Embryonic facial prominence (tissue), 1 donor: ENCODE results near the gene CCDC68.

Experiments
- DNase-seq: peaks from one replicate; pipeline ENCODE4 v3.0.0-alpha.2; 2016; ENCODE audit errors: extremely low spot score

The CCDC68 gene

DNA sequence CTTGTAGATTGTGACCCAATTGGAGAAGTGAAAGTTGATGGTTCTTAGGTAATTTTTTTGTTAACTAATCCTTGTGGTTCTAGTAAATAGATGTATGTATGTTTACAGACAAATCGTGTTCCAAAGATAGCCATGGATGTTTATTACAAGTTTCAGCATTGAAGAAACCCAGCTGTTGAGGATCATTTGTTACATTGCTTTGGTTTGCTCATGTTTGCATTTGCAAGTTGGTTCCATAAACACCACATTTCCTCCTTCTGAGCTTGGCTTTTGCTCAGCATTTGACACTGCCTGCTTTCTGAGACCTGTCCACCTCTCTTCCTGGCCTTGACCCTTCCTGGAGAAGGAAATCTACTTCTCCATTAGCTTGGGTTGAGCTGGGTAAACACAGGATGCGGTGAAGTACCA, 1.8 kb upstream of the CCDC68 start:
- DNase-seq, result no peak

DNA sequence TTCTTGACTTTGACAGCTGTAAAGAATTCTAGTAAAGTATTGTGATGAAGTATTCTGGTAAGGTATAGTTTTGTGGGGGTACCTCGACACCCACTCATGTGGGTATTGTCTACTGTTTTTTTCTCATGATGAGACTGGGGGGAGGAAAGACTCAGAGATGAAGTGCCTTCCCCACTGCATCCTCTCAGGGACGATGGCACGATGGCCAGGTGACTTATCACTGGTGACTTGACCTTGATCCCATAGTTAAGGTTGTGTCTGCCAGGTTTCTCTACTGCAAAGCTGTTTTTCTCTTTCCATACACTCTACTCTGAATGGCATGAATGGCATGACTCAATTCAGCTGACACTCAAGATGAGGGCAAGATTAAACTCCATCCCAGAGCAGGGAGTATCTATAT, 936 bp upstream of the CCDC68 start:
- DNase-seq, result no peak

DNA sequence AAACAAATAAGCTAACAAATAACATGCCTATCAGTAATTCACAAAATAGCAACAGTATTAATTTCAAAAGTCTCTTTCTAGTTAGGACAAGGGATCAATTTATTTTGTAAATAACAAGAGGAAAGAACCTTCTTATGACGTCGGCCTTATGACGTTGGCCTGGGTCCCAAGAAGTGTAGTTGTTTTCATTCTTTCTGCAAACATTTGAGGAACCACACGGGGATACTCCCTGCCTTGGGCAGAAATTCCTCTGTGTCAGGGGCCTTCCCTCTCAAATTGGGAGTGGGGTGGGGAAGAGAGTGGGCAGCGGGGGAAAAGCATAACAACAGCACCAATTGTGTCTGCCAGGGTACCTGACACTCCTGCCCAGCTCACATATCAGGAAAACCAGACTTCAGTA, 1.3 kb downstream of the CCDC68 start:
- DNase-seq, result no peak

- no peak for DNase-seq
Observed at GRCh38 chr18:54957296-54957832, 1.9 kb downstream of the CCDC68 start.

- DNase-seq, result no peak
Observed at GRCh38 chr18:54956506-54956905, 2.8 kb downstream of the CCDC68 start.

- DNase-seq, result no peak
Observed at GRCh38 chr18:54952026-54952425, 7.2 kb downstream of the CCDC68 start.

DNA sequence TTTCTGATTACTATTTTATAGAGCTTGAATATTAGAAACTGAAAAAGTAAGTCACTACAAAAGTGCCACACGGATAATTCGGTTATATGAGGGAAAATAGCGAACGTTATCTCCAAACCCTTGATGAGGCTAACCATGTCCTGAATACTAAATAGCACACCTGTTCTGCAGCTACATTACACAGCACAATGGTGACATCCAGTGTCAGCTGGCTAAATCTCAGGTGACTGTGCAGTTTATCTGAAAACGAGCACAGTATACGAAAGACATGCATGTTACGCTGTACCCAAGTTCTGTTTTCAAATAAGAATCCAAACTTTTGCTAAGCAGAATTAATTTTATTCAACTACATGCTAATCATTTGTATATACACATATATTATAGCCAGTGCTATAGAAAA, 9.0 kb downstream of the CCDC68 start:
- DNase-seq, result no peak

DNA sequence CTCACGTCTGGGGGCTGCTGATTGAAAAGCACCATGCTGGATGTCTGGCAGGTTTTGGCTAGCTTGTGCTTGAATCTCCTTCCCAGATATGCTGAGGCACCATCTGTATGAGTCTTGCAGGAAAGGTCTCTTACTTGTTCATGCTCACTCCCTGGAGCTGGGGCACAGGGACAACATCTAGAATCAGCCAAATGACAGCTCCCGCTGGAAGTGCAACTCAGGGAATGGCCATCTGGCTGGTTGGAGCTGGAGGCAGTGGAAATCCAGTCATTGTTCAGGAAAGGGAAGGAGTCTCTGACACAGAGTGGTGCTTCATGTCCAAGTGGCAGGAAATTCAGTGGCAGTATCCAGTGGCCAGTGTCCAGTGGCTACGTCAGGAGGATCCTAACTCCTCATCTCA, 9.7 kb downstream of the CCDC68 start:
- DNase-seq, result no peak

DNA sequence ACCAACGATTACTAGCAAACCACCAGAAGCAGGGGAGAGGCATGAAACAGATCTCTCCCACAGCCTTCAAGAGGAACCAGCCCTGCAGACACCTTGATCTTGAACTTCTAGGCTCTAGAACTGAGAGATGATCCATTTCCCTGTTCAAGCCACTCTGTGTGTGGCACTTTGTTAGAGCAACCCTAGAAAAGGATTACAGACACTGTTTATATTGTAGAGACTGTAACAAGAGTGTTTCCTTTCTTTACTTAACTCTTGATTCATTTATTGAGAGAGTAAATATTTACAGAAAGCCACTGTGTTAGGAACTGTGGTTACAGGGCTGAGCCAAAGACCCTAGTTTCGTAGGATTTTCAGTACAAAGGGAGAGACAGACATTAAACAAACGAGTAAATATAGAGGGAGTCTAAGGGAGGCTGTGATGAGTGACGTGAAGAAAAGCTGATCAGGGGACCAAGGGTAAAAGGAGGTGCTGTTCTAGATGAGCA, 10.9 kb downstream of the CCDC68 start:
- DNase-seq, result no peak

DNA sequence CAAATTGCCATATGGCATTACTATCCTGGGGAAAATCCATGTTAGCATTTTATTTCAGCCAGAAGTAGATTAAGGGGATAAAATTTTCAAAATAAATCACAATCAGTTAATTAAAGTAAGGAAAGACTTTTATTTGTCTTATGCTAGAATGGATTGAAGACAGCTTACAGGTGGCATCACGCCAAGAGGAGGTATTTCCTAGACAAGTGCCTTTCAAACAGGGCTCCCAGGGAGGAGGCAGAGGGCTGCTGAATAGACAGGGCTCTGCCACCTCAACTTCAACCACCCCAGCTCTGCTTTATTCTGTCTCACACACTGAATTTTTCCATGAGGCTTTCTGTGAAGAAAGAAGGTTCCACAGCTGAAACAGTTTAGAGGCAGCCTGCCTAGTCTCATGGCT, 12.2 kb downstream of the CCDC68 start:
- no peak for DNase-seq

GRCh38 chr18:54946149-54946581, 13.1 kb downstream of the CCDC68 start:
- DNase-seq, result no peak

GRCh38 chr18:54945576-54946125, 13.6 kb downstream of the CCDC68 start:
- no peak for DNase-seq

- no peak for DNase-seq
Observed at GRCh38 chr18:54942569-54942968, 16.7 kb downstream of the CCDC68 start.

DNA sequence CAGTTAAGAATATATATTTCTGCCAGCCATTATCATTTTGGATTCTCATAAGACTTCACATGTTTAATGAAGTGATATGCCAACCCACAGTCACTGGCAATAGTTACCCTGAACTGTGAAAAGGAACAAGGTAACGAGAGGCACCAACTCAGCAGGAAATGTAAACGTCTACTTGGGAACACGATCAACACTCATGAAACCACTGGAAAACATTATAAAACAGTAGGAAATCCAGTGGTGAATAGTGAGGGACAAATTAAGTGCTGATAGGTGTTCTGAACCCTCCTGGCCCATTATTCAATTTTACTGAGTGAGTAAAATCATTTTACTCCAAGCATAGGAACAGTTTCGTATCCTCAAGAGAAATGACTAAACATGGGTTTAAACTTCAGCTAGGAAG, 17.1 kb downstream of the CCDC68 start:
- no peak for DNase-seq

DNA sequence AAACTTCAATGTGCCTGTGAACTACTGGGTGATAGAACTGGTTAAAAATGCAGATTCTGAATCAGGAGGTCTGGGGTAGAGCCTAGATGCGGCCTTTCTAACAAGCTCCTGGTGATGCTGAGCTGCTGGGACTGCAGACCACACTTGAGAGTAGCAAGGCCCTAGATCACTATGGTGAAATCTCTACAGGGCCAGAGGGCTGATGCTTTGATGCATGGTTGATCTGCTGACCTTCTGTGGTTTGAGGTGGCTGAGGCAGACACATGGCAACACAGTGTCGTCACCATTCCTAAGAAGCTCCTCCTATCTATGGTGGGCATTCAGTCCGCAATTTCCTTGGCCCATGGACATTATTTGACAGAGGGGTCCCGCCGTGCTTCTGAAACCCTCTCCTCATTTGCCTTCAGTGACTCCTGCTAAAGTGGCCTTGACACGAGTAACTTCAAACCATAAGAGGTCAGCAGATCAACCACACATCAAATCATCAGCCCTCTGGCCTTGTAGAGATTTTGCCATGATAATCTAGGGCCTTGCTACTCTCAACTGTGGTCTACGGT, 19.8 kb downstream of the CCDC68 start:
- no peak for DNase-seq

- DNase-seq, result no peak
Observed at GRCh38 chr18:54938506-54938905, 20.8 kb downstream of the CCDC68 start.

DNA sequence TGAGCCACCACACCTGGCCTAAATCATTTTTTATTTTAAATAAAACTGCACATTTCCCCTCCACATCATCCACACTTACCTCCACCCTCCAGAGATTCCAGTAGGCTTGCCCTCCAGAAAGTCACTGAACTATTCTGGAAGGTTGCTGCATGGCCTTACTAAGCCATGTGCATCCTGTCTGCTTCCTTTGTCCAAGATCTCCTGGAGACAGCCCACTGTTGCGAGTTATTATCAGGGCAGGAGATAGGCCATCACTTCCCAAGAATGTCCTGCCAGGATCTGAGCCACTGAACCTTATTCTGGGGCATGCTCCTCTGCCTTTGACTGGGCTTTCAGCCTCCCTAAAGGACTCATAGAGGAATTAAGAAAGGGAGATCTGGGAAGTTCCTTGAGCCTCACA, 26.8 kb downstream of the CCDC68 start:
- DNase-seq, result no peak

GRCh38 chr18:54931152-54931551, 28.1 kb downstream of the CCDC68 start:
- DNase-seq, result no peak

DNA sequence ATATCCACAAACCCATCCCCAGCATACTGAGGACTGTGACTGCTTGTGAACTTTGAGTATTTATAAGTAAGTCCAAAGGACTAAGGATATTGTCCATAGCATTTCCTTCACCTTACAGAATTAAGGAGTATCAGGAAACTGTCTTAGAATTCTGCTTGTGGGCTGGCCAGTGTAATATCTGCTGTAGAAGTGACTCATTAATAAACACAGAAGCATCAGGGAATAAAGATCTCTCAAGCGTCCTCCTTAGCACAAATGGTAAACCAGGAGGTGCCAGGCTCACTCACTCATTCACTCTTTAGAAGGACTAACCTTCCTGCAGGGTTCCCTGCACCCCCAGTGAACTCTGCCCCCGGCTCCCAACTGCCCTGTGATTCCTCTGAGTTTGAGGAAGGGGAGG, 31.0 kb downstream of the CCDC68 start:
- DNase-seq, result no peak

- no peak for DNase-seq
Observed at GRCh38 chr18:54926593-54927325, 32.5 kb downstream of the CCDC68 start.

GRCh38 chr18:54924948-54925347, 34.3 kb downstream of the CCDC68 start:
- DNase-seq, result no peak

- DNase-seq, result no peak
Observed at GRCh38 chr18:54923339-54923956, 35.8 kb downstream of the CCDC68 start.

DNA sequence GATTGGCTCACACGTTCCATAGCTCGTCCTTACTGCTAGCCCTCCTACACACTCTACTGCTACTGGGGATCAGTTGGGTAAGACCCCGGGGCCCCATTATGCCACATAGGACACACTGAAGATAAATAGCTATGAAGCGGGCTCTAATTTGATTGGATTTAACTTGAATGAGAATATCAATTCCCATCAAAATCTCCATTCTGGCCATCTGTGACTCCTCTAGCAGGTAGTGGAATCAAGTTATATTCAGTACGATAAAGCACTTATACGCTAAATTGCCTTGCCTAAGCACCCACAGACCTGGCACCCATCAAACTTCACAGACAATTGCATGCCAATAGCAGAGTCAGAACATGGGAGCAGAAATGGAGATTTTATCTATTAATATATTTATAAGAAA, 39.8 kb downstream of the CCDC68 start:
- DNase-seq, result no peak
